Thymus (tissue), 11 donors: ENCODE measurements around the gene MRPL10. TPM values are rescaled to one million over a fixed set of nuclear protein-coding genes. Genes with fewer than 3 reads are reported as not detected.

Experiments used
- DNase-seq, 9 donors: peaks; one replicate each; pipeline ENCODE4 v3.0.0-alpha.2; 2013; ENCODE audit warnings: low spot score in 9 of 9, low read depth in 6 of 9, missing footprints in 1 of 9
- H3K27ac ChIP-seq, 2 donors: one replicate each; pipeline ENCODE4 v1.5.1; 2013; ENCODE audit warnings: control low read depth in 1 of 2, low read depth in 1 of 2, low read length in 1 of 2, mild to moderate bottlenecking in 1 of 2, moderate library complexity in 1 of 2
- H3K27me3 ChIP-seq, 2 donors: one replicate each; pipeline ENCODE4 v1.5.1; 2013; ENCODE audit warnings: low read length in 1 of 2; ENCODE audit not compliant: control insufficient read depth in 2 of 2, insufficient read depth in 1 of 2
- H3K36me3 ChIP-seq, 2 donors: one replicate each; pipeline ENCODE4 v1.5.1; 2013; ENCODE audit warnings: low read length in 1 of 2, mild to moderate bottlenecking in 1 of 2, moderate library complexity in 1 of 2; ENCODE audit not compliant: control insufficient read depth in 2 of 2, insufficient read depth in 2 of 2
- H3K4me1 ChIP-seq, 2 donors: one replicate each; pipeline ENCODE4 v1.5.1; 2013; ENCODE audit warnings: low read length in 2 of 2; ENCODE audit not compliant: control insufficient read depth in 2 of 2, insufficient read depth in 2 of 2
- H3K4me3 ChIP-seq, 2 donors: one replicate each; pipeline ENCODE4 v1.5.1; 2013; ENCODE audit warnings: low read length in 2 of 2, control low read depth in 1 of 2, mild to moderate bottlenecking in 1 of 2
- H3K9me3 ChIP-seq, 2 donors: one replicate each; pipeline ENCODE4 v1.5.1; 2013; ENCODE audit warnings: low read length in 1 of 2, mild to moderate bottlenecking in 1 of 2; ENCODE audit not compliant: control insufficient read depth in 2 of 2, insufficient read depth in 1 of 2
- WGBS: extraction: QIAGEN DNeasy Blood & Tissue Kit; methylation state at CpG from one replicate; pipeline ENCODE4 v1.1.7; 2013; 5-methylcytosine and 5-hydroxymethylcytosine counted together
- polyA plus RNA-seq: library from polyadenylated mRNA; stranded (reverse); fragments of 200-250 nt; gene quantifications from one replicate; pipeline ENCODE4 v1.2.3, GENCODE V29; 2013
- total RNA-seq: library from RNA; stranded (reverse); fragments of 120-200 nt; gene quantifications from one replicate; pipeline ENCODE4 v1.2.4, GENCODE V29; 2013
- donor health status: healthy.

MRPL10 gene
- total and polyA plus RNA-seq, 2 donors, result 26.7 to 41.1 TPM

DNA sequence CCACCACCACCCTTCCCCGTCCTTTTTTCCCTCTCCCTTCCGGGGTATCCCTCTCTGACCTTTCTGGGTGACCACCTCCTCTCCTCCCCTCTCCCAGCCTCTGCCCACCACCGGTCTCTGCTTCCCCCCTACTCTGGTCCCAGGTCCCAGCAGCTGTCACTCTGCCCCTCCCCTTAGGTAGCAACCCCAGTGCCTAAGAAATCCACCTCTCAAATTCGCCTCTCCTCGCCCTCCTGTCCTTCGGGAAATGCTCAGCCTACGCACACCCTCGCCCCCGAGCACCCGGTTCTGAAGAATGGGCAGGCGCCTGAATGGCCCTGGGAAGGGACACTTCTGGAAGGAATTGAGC, 20.4 kb upstream of the MRPL10 start:
- Histone ChIP-seq H3K4me1 (peaks cover 2 to 30% of the 10 kb centered on the region in 2 donors), H3K9me3 (peaks cover 0 to 18% of the 10 kb centered on the region in 2 donors), H3K4me3 (no peak overlapping the region), H3K27ac (no peak overlapping the region), H3K36me3 (no peaks in the 10 kb centered on the region), H3K27me3 (peaks cover 84 to 100% of the 10 kb centered on the region in 2 donors)
- DNase-seq, result no peak
- WGBS, result 31% methylated on average over 11 of the region's 11 CpGs

DNA sequence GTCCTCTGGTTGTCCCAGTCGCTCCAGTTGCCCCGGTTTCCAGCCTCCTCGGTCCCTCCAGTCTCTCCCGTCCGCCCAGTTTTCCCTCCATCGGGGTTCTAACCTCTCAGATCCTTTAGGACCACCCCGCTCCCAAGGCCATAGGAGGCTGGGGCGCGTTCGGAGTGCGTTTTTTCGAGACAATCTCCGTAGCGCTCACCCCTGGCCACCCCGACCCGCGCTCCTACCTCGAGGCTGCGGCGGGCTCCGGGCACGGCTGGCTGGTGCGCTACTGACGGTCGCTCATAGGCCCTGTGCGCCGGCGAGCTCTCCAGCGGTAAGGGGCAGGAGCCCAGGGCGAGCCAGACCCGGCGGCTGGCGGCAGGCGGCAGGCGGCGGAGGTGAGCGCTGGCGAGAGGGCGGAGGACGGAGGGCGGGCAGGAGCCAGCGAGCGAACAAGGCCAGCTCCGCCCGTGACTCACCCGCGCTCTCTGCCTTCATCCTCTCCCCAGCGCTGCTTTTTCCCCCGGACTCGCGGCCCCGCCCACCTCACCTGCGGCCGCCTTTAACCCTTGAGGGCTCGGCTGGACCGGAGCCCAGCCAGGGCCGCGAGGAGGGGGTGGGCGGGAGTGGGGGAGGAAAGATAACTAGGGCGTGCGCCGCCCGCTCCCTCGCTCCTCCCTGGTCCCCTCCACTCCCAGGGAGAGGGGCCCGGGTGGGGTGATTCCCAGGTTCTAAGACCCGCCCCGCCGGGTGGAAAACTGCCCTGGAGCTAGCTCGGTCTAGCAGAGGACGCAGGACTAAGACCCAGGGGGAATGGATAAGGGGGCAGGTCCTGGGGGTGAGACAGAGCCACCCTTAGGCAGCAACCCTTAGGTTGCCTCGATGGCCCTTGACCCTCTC, 19.6 kb upstream of the MRPL10 start, which contains the start of gene SP6:
TSS of gene SP6 (minus strand) at position 472 of the 882 bp plus-strand sequence. CDS start 2,734 bp downstream, outside the sequence.
- DNase-seq, result peak in 1 of 9 donors; percentile 47
- Histone ChIP-seq H3K4me1 (peaks cover 2 to 37% of the 10 kb centered on the region in 2 donors), H3K36me3 (no peaks in the 10 kb centered on the region), H3K27me3 (peaks cover 92 to 100% of the 10 kb centered on the region in 2 donors), H3K9me3 (peaks cover 0 to 18% of the 10 kb centered on the region in 2 donors), H3K4me3 (peak within 1 kb of the TSS in 1 of 2 donors; percentile 14), H3K27ac (no peak within 1 kb of the TSS)
- WGBS, result 7% methylated on average over 71 of the region's 71 CpGs

DNA sequence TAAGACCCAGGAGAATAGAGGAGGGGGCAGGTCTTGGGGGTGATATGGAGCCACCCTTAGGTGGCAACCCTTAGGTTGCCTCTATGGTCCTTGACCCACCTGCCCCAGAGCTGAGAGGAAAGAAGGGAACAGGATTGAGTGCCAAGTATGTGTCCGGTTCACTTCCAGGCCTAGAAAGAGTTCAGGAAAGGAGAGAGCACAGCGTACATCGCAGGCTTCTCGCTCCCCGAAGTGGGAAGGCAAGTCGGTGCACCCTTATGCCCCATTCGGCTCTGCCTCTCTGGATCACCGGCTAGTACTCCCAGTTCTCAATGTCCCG, 19.0 kb upstream of the MRPL10 start:
- Histone ChIP-seq H3K27me3 (peaks cover 94 to 100% of the 10 kb centered on the region in 2 donors), H3K9me3 (peaks cover 0 to 18% of the 10 kb centered on the region in 2 donors)
- WGBS, result 68% methylated on average over 9 of the region's 9 CpGs

DNA sequence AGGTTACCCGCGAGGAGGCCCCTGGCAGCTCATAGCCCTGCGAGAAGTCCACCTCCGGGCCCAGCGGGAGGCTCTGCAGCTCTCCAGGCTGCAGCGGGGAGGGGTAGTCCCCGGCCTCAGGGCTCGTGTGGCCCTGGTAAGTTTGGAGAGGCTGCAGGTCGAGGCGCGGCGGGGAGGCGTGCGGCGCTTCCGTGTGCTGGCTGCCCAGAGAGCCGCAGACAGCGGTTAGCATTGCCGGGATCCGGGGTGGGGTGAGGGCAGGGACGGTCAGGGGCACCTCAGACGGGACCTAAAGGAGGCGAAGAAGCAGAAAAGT, 16.8 kb upstream of the MRPL10 start:
- no peak overlapping the region for H3K27ac ChIP-seq
- H3K4me1 ChIP-seq, result peaks cover 2 to 48% of the 10 kb centered on the region in 2 donors
- peaks cover 0 to 18% of the 10 kb centered on the region in 2 donors for H3K9me3 ChIP-seq
- no peak overlapping the region for H3K4me3 ChIP-seq
- peaks cover 83 to 93% of the 10 kb centered on the region in 2 donors for H3K27me3 ChIP-seq
- H3K36me3 ChIP-seq, result no peaks in the 10 kb centered on the region
- WGBS, result 68% methylated on average over 23 of the region's 23 CpGs
- DNase-seq, result no peak

More for the DNA sequence above, 19.0 kb upstream of the MRPL10 start:
- Histone ChIP-seq H3K36me3 (no peaks in the 10 kb centered on the region), H3K4me1 (peaks cover 2 to 37% of the 10 kb centered on the region in 2 donors), H3K4me3 (no peak overlapping the region), H3K27ac (no peak overlapping the region)
- DNase-seq, result no peak

DNA sequence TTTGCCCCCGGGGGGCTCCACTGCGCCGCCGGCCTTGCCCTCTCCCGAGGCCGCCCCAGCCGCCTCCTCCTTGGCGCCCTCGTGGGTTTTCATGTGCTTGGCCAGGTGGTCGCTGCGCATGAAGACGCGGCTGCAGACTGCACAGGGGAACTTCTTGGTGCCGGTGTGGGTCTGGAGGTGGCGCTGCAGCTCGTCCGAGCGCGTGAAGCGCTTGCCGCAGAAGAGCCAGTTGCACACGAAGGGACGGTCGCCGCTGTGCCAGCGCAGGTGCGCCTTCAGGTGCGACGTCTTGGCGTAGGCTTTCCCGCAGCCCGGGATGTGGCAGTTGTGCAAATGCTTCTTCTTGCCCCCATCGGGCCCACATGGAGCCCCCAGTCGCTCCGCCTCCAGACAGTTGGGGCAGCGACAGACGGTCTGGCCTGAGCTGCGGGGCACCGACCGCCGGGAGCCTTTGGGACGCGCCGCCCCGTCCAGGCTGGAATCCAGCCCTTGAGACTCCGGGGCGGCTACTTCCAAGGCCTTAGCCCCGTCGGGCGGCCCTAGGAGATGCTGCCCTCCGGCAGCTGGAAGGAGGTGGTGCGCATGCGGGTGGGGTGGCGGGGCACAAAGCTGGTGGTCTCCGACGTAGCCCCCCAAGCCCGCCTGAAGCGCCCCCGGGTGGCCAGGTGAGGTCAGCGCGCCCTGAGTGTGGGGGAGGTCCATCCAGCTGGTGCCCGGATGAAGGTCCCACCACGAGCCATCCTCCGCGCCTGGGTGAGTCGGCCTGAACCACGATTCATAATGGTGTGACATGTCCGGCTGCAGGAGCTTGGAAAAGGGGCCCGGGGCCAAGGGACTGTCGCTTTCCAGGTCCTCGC, 16.2 kb upstream of the MRPL10 start:
- 31% methylated on average over 71 of the region's 71 CpGs for WGBS
- no peak overlapping the region for H3K4me3 ChIP-seq
- peak in 4 of 9 donors; percentile 30 to 54 (median 42) for DNase-seq
- peaks cover 77 to 87% of the 10 kb centered on the region in 2 donors for H3K27me3 ChIP-seq
- H3K27ac ChIP-seq, result no peak overlapping the region
- H3K36me3 ChIP-seq, result no peaks in the 10 kb centered on the region
- H3K9me3 ChIP-seq, result peaks cover 0 to 18% of the 10 kb centered on the region in 2 donors
- H3K4me1 ChIP-seq, result peaks cover 2 to 52% of the 10 kb centered on the region in 2 donors

DNA sequence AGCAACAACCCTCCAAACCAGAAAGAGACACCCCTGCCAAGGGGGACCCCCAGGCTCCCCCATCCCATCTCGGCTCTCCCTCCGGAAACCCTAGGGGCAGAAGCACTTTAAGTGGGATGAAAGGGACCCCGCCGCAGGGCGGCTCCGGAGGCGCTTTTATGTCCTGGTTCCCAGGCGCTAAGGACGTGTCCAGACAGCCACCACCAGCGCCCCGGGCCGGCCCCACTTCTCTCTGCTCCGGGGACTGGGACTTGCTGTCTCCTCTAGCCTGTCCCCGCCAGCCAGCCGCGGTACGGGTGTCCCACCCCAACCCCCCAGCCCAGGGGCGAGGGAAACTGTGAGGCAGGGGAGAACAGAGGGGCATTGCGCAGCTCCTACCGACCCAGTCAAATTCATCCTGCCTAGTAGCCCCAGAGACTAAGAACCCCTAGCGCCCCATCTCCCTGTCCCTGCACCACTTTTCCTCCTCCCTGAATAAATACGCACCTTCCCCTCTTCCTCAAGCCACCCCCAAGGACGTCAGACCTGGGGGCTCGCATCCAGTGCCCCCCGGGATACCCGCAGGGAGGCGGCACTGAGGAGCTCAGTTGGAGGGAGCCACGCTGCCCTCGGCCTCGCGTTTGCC, 15.5 kb upstream of the MRPL10 start:
- DNase-seq, result no peak
- H3K36me3 ChIP-seq, result no peaks in the 10 kb centered on the region
- WGBS, result 17% methylated on average over 31 of the region's 31 CpGs
- peaks cover 69 to 80% of the 10 kb centered on the region in 2 donors for H3K27me3 ChIP-seq
- peaks cover 0 to 18% of the 10 kb centered on the region in 2 donors for H3K9me3 ChIP-seq
- peaks cover 2 to 48% of the 10 kb centered on the region in 2 donors for H3K4me1 ChIP-seq
- H3K4me3 ChIP-seq, result no peak overlapping the region
- H3K27ac ChIP-seq, result no peak overlapping the region

DNA sequence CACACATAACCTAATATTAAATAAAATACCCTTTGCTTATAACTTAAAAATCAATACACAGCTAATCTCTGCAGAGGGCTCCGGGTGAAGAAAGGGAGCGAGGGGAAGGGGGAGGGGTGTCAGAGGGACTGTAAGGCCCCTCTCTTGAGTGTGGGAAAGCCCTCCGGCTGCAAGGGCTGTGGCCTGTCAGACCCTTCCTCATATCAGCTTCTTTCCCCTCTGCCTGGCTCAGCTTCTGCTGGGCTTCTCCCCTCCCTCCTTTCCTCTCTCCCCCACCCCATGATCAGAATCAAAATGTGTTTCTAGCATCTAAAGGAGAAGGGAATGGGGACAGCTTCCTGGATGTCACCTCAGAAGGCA, 14.4 kb upstream of the MRPL10 start:
- DNase-seq, result no peak
- no peak overlapping the region for H3K27ac ChIP-seq
- WGBS, result 89% methylated on average over 3 of the region's 3 CpGs

DNA sequence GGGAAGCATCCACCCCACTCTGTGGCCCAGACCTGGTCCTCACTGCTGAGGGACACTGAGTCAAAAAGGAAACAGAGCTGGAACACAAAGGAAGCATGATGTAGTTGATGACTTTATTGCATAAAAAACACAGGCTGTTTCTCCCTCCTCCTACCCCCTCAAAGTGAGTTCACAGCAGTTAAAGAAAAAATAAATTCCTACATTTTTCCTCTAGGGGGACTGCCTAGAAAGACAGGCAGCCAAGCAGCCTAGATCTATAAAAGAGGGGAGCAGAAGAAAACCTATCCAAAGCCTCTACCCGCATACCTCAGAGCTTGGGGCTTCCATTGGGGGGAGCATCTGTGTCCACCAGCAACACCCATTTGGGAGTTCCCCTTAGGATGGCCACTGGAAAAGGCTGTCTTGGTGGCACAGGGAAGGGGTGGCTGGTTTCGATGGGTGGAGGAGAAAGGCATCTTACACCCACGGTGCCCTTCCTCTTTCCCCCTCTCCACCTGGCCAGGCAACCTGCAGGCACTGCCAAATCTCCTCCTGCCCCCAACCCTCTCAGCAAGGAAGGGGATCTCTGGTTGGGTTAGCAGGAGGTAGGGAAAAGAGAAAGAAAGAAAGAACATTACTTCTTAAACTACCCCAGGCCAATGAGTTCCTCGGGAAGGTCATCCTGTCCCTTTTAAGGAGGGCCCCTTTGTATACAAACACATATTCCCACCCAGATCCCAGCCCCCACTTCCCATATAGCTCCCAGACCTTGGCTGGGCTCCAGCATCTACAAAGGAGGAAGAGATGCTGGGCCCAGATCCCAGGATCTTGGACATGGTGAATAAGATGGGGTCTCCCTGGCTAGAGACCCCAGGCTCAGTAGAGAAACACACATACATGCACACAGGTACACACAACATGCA, 13.7 kb upstream of the MRPL10 start:
- no peak for DNase-seq
- peaks cover 52 to 67% of the 10 kb centered on the region in 2 donors for H3K27me3 ChIP-seq
- H3K9me3 ChIP-seq, result peaks cover 0 to 12% of the 10 kb centered on the region in 2 donors
- WGBS, result 77% methylated on average over 4 of the region's 4 CpGs
- H3K27ac ChIP-seq, result no peak overlapping the region
- H3K4me3 ChIP-seq, result no peak overlapping the region
- peaks cover 11 to 54% of the 10 kb centered on the region in 2 donors for H3K4me1 ChIP-seq
- H3K36me3 ChIP-seq, result no peaks in the 10 kb centered on the region

More for the DNA sequence above, 14.4 kb upstream of the MRPL10 start:
- Histone ChIP-seq H3K9me3 (peaks cover 0 to 16% of the 10 kb centered on the region in 2 donors), H3K4me1 (peaks cover 8 to 49% of the 10 kb centered on the region in 2 donors), H3K36me3 (no peaks in the 10 kb centered on the region), H3K4me3 (no peak overlapping the region), H3K27me3 (peaks cover 58 to 71% of the 10 kb centered on the region in 2 donors)
